ENCODE data around the gene CABP4. TPM values are rescaled to one million over a fixed set of nuclear protein-coding genes. Genes with fewer than 3 reads are reported as not detected.

The CABP4 gene
- total RNA-seq, result 1.9 and 3.9 TPM in 2 replicates

DNA sequence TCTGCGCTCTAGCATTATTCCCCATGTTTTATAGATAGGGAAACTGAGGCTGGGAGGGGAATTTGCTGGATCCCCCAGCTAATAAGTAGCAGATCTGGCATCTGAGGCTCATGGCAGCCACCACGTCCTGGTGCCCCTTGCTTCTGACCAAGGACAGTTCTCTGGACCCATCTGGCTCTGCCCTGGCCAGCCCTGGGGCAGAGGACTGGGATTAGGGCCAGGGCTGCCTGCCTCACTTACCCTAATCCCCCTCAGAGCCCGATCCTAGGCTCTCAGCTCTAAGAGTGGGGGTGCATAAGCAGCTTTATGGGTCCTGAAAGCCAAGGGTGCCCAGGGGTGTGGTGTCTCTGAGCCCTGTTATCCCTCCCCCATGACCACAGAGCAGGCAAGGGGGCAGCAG, at the start of gene CABP4:
Gene CABP4 (plus strand): TSS at position 301 of the 400 bp plus-strand sequence. CDS start 70 bp downstream, at position 371.

DNA sequence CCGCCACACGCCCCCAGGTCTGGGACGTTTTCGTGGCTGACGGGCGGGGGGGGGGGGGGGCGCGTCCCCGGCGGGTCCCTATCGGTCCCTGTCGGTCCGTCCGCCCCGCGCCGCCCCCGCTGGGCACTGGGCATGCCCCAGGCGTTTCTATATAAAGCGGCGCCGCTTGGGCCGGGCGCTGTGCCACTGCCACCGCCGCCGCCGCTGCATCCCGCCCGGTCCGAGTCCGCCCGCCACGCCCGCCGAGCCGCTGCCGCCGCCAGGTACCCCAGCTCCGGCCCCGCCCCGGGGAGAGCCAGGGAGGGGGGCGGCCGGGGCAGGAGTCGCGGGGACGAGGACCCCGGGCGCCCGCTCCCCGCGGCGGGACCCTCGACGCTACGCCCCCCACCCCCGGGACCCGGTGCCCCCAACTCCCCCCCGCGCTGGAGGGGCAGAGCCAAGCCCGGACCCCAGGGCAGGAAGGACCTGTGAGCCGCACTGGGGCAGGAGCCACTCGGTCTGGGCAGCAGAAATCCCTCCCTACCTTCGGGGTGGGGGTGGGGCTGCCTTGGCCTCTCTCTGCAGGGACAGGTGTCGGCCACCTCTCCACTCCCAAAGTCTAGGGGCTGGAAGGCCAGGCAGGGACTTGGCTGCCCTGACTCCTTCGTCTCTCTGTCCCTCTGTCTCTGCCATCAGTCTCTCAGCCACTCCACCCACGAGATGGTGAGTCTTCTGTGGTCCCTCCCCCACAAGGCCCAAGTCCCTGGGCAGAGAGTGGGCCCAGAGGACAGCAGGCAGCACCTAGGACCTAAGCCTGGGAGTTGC, 39.5 kb upstream of the CABP4 start, which contains the start of gene CARNS1:
Gene CARNS1 (plus strand): TSS at position 178 of the 804 bp plus-strand sequence. CDS start 522 bp downstream, at position 700.

DNA sequence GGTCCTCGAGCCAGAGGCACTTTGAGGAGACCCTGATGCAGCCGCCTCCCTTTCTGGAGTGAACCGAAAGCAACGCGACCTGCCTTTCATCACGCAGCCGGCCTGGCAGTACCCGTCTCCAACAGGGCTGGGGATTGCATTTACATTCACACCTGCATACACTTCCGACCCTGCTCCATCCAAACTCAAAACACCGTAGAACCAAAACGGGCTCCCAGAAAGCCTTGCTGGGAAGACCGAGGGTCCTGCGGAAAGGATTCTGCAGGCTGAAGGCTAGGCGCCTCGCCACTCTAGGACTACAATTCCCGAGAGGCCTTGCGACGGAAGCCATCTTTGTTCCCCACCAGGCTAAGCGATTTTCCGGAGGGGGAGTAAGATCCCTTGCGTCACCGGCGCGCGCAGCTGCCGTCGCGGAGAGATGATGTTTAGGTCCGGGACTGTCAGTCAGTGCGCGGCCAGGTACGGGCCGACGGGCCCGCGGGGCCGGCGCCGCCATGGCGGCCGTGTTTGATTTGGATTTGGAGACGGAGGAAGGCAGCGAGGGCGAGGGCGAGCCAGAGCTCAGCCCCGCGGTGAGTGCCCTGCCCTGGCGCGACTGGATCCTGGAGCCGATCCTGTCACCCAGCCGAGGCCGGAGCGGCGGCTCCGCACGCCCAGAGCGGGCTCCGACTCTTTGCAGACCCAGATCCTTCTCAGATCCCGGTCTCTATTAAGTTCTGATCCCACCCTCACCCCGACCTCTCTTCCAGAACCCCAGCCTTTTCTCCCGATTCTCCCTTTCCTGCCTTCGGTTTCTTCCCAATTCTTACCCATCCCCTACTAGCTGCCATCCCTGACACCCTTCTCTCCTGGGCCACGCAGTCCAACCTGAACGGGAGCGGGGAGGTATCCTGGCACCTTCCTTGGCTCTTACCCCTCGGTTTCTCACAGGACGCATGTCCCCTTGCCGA, 26.8 kb upstream of the CABP4 start, which contains the start of gene RPS6KB2:
Gene RPS6KB2 (plus strand): TSS at position 443 of the 950 bp plus-strand sequence. CDS start 52 bp downstream, at position 495.

DNA sequence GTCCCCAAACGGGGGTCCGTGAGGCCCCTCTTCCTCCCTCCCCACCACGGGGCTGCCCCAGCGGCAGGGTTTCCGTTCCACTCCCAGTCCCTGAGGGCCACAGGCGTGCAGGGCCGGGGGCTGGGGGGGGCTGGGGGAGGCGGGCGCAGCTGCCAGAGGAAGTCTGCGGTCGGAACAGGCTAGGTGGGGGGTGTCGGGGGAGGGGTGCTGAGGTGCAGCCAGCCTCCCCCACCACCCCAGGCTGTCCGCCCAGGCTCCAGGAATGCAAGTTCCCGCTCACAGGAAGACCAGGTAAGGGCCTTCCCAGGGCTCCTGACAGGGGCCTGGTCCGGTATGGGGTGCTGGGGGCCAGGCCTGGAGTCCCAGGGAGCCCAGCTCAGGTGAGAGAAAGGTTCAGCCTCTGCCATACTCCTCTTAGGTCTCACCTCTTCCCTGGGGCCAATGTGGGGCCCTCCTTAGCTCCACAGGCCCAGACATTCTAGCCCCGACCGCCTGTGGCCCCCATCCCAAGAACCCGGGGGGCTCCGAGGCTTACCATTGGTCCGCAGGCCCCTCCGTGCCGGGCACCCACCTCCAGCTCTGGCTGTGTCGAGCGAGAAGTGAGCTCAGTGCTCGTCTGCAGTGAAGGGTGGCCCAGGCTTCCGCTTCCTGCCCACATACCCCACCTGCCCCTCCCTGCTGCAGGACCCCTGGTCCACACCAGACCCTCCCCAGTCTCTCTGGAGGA, 17.9 kb upstream of the CABP4 start, which contains the start of gene PTPRCAP:
Gene PTPRCAP (minus strand): TSS at position 601 of the 727 bp plus-strand sequence. CDS start 63 bp downstream, at position 538.

DNA sequence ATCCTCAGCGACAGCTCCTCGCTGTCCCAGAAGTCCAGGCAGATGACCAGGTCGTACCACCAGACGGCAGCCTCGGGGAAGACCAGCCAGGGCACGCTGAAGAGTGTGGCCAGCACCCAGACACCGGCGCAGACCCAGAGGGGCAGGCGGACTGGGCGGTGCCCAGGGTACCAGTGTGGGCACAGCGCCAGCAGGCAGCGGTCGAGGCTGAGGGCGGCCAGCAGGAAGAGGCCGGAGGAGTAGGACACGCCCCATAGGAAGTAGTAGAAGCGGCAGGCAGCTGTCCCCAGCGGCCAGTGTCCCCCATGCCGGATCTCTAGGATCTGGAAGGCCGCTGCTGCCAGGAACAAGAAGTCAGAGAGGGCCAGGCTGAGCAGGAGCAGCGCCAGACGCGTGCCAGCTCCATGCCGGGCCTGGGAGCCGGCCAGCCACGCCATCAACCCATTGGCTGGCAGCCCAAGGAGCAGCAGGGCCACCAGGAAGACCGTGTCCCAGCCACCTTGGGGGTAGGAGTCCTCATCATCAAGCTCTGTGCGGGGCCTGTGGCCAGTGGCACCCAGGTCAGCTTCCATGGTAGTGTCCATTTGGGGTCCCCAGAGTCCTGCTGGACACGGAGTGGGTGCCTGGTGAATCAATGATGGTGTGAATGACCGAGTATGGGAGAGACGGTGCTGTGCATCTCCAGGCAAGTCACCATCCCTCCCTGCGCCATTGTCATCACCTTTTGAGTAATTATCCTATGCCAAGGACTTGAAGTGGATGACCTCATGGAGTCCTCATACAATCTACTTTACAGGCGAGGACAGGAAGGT, 2.8 kb upstream of the CABP4 start, which contains the start of gene GPR152:
Gene GPR152 (minus strand): TSS at position 589 of the 812 bp plus-strand sequence. CDS start 5 bp downstream, at position 584.

DNA sequence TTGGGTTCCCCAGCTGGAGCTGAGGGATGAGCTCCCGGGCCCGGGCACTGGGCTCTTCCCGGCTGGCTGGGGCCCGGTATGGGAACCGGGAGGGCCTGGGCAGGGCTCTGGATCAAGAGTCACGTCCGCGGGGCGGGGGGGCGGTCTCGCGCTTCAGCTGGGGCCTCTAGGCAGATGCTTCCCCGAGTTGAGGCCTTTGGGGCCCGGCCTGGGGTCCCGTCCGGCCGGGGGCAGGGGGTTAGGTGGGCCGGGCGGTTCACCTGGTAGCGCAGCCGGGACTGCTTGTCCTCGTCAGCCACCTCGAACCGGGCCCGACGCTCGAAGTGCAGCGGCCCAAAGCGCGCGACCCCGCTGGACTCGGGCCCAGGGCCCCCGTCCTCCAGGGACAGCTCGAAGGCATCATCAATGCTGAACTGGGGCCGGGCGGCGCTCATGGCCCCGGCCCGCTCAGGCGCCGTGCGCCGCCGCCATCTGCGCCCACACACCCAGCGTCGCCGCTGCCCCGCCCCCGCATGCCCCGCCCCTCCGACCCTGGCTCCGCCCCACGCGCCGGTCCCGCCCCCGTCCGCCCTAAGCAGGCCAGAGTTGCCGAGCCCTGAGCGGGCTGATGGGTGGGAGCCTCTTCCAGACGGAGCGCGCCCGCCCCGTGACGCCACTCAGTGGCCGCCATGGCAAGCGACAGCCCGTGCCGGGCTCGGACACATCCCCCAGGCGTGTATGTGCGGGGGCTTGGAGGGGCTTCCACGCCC, 13.8 kb downstream of the CABP4 start, which contains the start of gene TMEM134:
Gene TMEM134 (minus strand): TSS at position 493 of the 749 bp plus-strand sequence. CDS start 59 bp downstream, at position 434.

GRCh38 chr11:67482827-67483798, 28.0 kb downstream of the CABP4 start, which contains the start of gene AIP:
Gene AIP (plus strand): TSS chr11:67483026. CDS start chr11:67483159, 133 bp downstream.

GRCh38 chr11:67504950-67505581, 49.9 kb downstream of the CABP4 start, which contains the start of gene PITPNM1:
Gene PITPNM1 (minus strand): TSS chr11:67505363. CDS start chr11:67504180, 1,183 bp downstream.

GRCh38 chr11:67507864-67508485, 52.8 kb downstream of the CABP4 start, which contains the start of gene CDK2AP2:
Gene CDK2AP2 (minus strand): TSS chr11:67508162. CDS start chr11:67508082, 80 bp downstream.

Small RNA genes within 50 kb of the gene (small RNA-seq; reads per million reads assigned to genes)
- not detected for gene MIR6752

Other genes starting within 250 kb of the CABP4 start
- 40.5 and 46.1 TPM in 2 replicates for gene GRK2, start 188.9 kb upstream of the CABP4 start, total RNA-seq
- 25.5 and 38.4 TPM in 2 replicates for gene ANKRD13D, start 166.1 kb upstream of the CABP4 start, total RNA-seq
- 11.4 and 12.1 TPM in 2 replicates for gene SSH3, start 151.8 kb upstream of the CABP4 start, total RNA-seq
- 53.0 and 75.8 TPM in 2 replicates for gene POLD4, start 101.8 kb upstream of the CABP4 start, total RNA-seq
- 4.6 TPM in 2 replicates for gene CLCF1, start 81.8 kb upstream of the CABP4 start, total RNA-seq
- 6.7 and 8.8 TPM in 2 replicates for gene RAD9A, start 63.4 kb upstream of the CABP4 start, total RNA-seq
- 275 and 323 TPM in 2 replicates for gene PPP1CA, start 53.5 kb upstream of the CABP4 start, total RNA-seq
- under 0.01 and 0.19 TPM in 2 replicates for gene TBC1D10C, start 51.3 kb upstream of the CABP4 start, total RNA-seq
- 0.19 and 0.33 TPM in 2 replicates for gene CARNS1, start 39.7 kb upstream of the CABP4 start, total RNA-seq
- gene RPS6KB2, start 26.9 kb upstream of the CABP4 start, total RNA-seq, result 43.0 and 44.4 TPM in 2 replicates
- gene PTPRCAP, start 17.7 kb upstream of the CABP4 start, total RNA-seq, result 0.19 and 0.33 TPM in 2 replicates
- gene CORO1B, start 11.9 kb upstream of the CABP4 start, total RNA-seq, result 139 and 168 TPM in 2 replicates
- not detected in 2 replicates for gene GPR152, start 2.6 kb upstream of the CABP4 start, total RNA-seq
- gene TMEM134, start 13.9 kb downstream of the CABP4 start, total RNA-seq, result 24.7 and 32.0 TPM in 2 replicates
- gene AIP, start 27.7 kb downstream of the CABP4 start, total RNA-seq, result 38.9 and 59.1 TPM in 2 replicates
- gene PITPNM1, start 50.0 kb downstream of the CABP4 start, total RNA-seq, result 7.3 and 11.4 TPM in 2 replicates
- gene CDK2AP2, start 52.8 kb downstream of the CABP4 start, total RNA-seq, result 24.2 and 24.6 TPM in 2 replicates
- gene CABP2, start 68.1 kb downstream of the CABP4 start, total RNA-seq, result not detected in 2 replicates
- 524 and 841 TPM in 2 replicates for gene GSTP1, start 128.5 kb downstream of the CABP4 start, total RNA-seq
- 161 and 225 TPM in 2 replicates for gene NDUFV1, start 151.6 kb downstream of the CABP4 start, total RNA-seq
- 5.2 and 10.6 TPM in 2 replicates for gene NUDT8, start 174.6 kb downstream of the CABP4 start, total RNA-seq
- not detected in 2 replicates for gene TBX10, start 184.4 kb downstream of the CABP4 start, total RNA-seq
- gene ACY3, start 195.4 kb downstream of the CABP4 start, total RNA-seq, result not detected in 2 replicates
- not detected in 2 replicates for gene ALDH3B2, start 219.3 kb downstream of the CABP4 start, total RNA-seq